ENCODE measurements around the gene LAMP5.

- TF ChIP-seq CTCF (IDR thresholded peaks at IDR 0.05; ENCODE audit: low read depth, low read length) (no peak), POLR2A (IDR thresholded peaks at IDR 0.05; ENCODE audit: extremely low read depth, insufficient read length) (no peak), MYC (IDR thresholded peaks at IDR 0.05; ENCODE audit: low read depth, low read length) (no peak)
These were observed 62.3 kb downstream of the LAMP5 start for GRCh38 chr20:9576695-9577094.
